ENCODE data around the gene PINLYP.
"Not testable (repeated sequence)": the region's sequence is repeated elsewhere in the genome, so short reads cannot be mapped to it uniquely, and the experiment has no call there.

PINLYP gene

GRCh38 chr19:43586346-43586745 is 10.7 kb downstream of the PINLYP start:
- DNase-seq, result no peak

- not testable (repeated sequence) for DNase-seq
Observed at GRCh38 chr19:43587029-43587428, 11.4 kb downstream of the PINLYP start.

- DNase-seq, result no peak
Observed at GRCh38 chr19:43589277-43589676, 13.7 kb downstream of the PINLYP start.

GRCh38 chr19:43589678-43590077 is 14.1 kb downstream of the PINLYP start:
- DNase-seq, result no peak

- no peak for DNase-seq
Observed at GRCh38 chr19:43591904-43592772, 16.5 kb downstream of the PINLYP start.

GRCh38 chr19:43592800-43593350 is 17.3 kb downstream of the PINLYP start:
- no peak for DNase-seq

GRCh38 chr19:43594081-43594697 is 18.6 kb downstream of the PINLYP start:
- no peak for DNase-seq

GRCh38 chr19:43594710-43595604 is 19.4 kb downstream of the PINLYP start:
- DNase-seq, result peak; percentile 41

- no peak for DNase-seq
Observed at GRCh38 chr19:43595605-43595998, 20.0 kb downstream of the PINLYP start.

- DNase-seq, result peak; percentile 98
Observed at GRCh38 chr19:43595999-43596841, 20.6 kb downstream of the PINLYP start, which contains the start of the genes IRGQ and ZNF576. Gene IRGQ, minus strand, starts transcription at chr19:43596134. Its CDS starts 796 bp downstream, at chr19:43595338. Gene ZNF576, plus strand, starts transcription at chr19:43596595. Its CDS starts 514 bp downstream, at chr19:43597109.

GRCh38 chr19:43596842-43597461 is 21.4 kb downstream of the PINLYP start:
- no peak for DNase-seq

- no peak for DNase-seq
Observed at GRCh38 chr19:43597876-43598275, 22.3 kb downstream of the PINLYP start.

- no peak for DNase-seq
Observed at GRCh38 chr19:43598445-43599240, 23.0 kb downstream of the PINLYP start.

GRCh38 chr19:43599635-43600295 is 24.2 kb downstream of the PINLYP start:
- no peak for DNase-seq

- DNase-seq, result not testable (repeated sequence)
Observed at GRCh38 chr19:43600326-43600725, 24.7 kb downstream of the PINLYP start.

GRCh38 chr19:43605875-43606568 is 30.4 kb downstream of the PINLYP start:
- DNase-seq, result no peak

- no peak for DNase-seq
Observed at GRCh38 chr19:43606569-43607229, 31.1 kb downstream of the PINLYP start.

All from DMS79 treated with DMSO at 0.1 percent for 48 hours (cell line).